SW480 (cell line): ENCODE data around the gene GAGE2A.
"Not testable (repeated sequence)": the region's sequence is repeated elsewhere in the genome, so short reads cannot be mapped to it uniquely, and the experiment has no call there.

ENCODE experiments used
- DNase-seq: peaks from one replicate; pipeline ENCODE4 v3.0.0-alpha.2; 2016; ENCODE audit warnings: low spot score

The GAGE2A gene, protein sequence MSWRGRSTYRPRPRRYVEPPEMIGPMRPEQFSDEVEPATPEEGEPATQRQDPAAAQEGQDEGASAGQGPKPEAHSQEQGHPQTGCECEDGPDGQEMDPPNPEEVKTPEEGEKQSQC

DNA sequence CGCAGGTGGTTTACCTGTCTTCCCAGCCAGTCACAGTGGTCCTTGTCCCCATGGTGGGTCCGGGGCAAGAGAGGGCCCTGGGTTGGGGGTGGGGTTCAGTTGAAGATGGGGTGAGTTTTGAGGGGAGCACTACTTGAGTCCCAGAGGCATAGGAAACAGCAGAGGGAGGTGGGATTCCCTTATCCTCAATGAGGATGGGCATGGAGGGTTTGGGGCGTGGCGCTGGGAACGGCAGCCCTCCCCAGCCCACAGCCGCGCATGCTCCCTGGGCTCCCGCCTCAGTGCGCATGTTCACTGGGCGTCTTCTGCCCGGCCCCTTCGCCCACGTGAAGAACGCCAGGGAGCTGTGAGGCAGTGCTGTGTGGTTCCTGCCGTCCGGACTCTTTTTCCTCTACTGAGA lies at the start of gene GAGE2A:
Gene GAGE2A (plus strand): TSS at position 301 of the 400 bp plus-strand sequence. CDS start 1,155 bp downstream, outside the sequence.
- not testable (repeated sequence) for DNase-seq

DNA sequence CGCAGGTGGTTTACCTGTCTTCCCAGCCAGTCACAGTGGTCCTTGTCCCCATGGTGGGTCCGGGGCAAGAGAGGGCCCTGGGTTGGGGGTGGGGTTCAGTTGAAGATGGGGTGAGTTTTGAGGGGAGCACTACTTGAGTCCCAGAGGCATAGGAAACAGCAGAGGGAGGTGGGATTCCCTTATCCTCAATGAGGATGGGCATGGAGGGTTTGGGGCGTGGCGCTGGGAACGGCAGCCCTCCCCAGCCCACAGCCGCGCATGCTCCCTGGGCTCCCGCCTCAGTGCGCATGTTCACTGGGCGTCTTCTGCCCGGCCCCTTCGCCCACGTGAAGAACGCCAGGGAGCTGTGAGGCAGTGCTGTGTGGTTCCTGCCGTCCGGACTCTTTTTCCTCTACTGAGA lies 47.9 kb upstream of the GAGE2A start, which contains the start of gene GAGE12D:
Gene GAGE12D (plus strand): TSS at position 301 of the 400 bp plus-strand sequence. CDS start 1,155 bp downstream, outside the sequence.
- not testable (repeated sequence) for DNase-seq

DNA sequence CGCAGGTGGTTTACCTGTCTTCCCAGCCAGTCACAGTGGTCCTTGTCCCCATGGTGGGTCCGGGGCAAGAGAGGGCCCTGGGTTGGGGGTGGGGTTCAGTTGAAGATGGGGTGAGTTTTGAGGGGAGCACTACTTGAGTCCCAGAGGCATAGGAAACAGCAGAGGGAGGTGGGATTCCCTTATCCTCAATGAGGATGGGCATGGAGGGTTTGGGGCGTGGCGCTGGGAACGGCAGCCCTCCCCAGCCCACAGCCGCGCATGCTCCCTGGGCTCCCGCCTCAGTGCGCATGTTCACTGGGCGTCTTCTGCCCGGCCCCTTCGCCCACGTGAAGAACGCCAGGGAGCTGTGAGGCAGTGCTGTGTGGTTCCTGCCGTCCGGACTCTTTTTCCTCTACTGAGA lies 38.3 kb upstream of the GAGE2A start, which contains the start of gene GAGE12E:
Gene GAGE12E (plus strand): TSS at position 301 of the 400 bp plus-strand sequence. CDS start 1,155 bp downstream, outside the sequence.
- DNase-seq = not testable (repeated sequence)

DNA sequence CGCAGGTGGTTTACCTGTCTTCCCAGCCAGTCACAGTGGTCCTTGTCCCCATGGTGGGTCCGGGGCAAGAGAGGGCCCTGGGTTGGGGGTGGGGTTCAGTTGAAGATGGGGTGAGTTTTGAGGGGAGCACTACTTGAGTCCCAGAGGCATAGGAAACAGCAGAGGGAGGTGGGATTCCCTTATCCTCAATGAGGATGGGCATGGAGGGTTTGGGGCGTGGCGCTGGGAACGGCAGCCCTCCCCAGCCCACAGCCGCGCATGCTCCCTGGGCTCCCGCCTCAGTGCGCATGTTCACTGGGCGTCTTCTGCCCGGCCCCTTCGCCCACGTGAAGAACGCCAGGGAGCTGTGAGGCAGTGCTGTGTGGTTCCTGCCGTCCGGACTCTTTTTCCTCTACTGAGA lies 28.8 kb upstream of the GAGE2A start, which contains the start of gene GAGE12F:
Gene GAGE12F (plus strand): TSS at position 301 of the 400 bp plus-strand sequence. CDS start 1,155 bp downstream, outside the sequence.
- not testable (repeated sequence) for DNase-seq

DNA sequence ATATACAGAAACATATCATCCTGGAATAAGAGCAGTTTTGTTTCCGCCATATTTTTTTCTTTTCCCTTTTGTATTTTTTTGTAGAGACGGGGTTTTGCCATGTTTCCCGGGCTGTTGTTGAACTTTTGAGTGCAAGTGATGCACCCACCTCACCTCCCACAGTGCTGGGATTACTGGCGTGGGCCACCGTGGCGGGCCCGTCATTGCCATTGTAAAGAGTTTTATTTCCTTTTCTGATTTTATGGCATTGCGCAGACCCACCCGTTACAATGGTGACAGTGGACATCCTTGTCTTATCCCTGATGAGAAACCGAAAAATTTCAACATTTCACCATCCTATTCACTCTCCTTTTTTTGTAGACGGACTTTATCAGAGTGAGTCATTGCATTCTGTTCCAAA lies 20.6 kb upstream of the GAGE2A start:
- not testable (repeated sequence) for DNase-seq

DNA sequence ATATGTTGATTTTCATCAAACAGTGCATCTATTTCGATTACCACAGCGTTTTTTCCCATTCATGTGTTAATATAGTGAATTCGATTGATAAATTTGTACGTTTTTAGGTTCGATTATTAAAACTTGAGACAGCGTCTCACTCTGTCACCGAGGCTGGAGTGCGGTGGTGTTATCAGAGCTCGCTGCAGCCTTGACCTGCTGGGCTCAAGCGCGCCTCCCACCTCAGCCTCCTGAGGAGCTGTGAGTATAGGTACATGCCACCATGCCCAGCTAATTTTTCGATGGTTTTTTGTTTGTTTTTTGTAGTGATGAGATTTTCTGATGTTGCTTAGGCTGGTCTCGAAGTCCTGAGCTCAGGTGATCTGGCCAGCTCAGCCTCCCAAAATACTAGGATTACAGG lies 20.1 kb upstream of the GAGE2A start:
- not testable (repeated sequence) for DNase-seq

DNA sequence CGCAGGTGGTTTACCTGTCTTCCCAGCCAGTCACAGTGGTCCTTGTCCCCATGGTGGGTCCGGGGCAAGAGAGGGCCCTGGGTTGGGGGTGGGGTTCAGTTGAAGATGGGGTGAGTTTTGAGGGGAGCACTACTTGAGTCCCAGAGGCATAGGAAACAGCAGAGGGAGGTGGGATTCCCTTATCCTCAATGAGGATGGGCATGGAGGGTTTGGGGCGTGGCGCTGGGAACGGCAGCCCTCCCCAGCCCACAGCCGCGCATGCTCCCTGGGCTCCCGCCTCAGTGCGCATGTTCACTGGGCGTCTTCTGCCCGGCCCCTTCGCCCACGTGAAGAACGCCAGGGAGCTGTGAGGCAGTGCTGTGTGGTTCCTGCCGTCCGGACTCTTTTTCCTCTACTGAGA lies 19.2 kb upstream of the GAGE2A start, which contains the start of gene GAGE12G:
Gene GAGE12G (plus strand): TSS at position 301 of the 400 bp plus-strand sequence. CDS start 1,155 bp downstream, outside the sequence.
- not testable (repeated sequence) for DNase-seq

DNA sequence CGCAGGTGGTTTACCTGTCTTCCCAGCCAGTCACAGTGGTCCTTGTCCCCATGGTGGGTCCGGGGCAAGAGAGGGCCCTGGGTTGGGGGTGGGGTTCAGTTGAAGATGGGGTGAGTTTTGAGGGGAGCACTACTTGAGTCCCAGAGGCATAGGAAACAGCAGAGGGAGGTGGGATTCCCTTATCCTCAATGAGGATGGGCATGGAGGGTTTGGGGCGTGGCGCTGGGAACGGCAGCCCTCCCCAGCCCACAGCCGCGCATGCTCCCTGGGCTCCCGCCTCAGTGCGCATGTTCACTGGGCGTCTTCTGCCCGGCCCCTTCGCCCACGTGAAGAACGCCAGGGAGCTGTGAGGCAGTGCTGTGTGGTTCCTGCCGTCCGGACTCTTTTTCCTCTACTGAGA lies 9.6 kb upstream of the GAGE2A start, which contains the start of gene GAGE12H:
Gene GAGE12H (plus strand): TSS at position 301 of the 400 bp plus-strand sequence. CDS start 1,155 bp downstream, outside the sequence.
- DNase-seq = not testable (repeated sequence)

DNA sequence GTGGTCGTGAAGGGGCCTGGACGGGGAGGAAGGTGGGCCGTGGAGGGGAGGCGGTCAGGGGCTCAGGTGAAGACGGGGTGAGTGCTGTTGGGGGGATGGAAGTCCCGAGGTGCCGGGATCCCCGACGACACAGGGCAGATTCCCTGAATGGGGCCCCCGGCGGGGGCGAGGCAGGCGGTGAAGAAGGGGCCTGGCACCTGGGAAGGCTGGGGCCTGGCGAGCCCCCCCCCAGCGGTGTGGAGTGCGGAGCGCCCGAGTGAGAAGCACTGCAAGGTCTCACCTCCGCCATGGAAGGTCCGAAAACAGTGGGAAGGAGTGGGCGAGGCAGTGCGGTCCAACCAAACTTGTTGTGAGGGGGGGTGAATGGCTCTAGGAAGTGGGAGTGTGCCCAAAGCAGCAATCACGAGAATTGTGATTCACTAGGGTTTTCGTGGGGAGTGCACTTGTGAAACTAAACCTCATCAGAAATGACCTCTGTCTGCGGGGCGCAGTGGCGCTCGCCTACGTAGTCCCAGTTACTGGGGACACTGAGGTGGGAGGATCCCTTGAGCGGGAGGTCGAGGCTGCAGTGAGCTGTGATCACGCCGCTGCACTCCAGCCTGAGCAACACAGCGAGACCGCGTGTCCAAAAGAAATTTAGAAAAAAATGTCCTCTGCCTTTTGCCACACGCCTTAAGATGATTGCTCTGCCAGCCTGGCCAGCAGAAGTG lies 628 bp downstream of the GAGE2A start:
- DNase-seq = not testable (repeated sequence)

DNA sequence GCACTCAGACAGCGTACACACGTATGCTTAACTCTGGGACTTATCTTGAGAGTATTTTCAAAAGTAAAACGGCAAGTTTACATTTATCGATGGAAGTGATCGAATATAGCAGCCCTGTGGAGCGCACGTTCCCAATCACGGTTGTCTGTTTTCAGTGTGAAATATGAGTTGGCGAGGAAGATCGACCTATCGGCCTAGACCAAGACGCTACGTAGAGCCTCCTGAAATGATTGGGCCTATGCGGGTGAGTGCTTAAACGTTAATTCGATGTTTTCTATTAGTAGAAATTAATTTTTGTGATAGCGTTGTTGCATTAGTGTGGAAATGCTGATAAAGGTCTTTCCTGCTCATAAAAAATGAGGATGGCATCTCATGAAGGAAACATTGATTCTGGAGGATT lies 1.2 kb downstream of the GAGE2A start:
- not testable (repeated sequence) for DNase-seq

DNA sequence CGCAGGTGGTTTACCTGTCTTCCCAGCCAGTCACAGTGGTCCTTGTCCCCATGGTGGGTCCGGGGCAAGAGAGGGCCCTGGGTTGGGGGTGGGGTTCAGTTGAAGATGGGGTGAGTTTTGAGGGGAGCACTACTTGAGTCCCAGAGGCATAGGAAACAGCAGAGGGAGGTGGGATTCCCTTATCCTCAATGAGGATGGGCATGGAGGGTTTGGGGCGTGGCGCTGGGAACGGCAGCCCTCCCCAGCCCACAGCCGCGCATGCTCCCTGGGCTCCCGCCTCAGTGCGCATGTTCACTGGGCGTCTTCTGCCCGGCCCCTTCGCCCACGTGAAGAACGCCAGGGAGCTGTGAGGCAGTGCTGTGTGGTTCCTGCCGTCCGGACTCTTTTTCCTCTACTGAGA lies 9.4 kb downstream of the GAGE2A start, which contains the start of gene GAGE1:
Gene GAGE1 (plus strand): TSS at position 301 of the 400 bp plus-strand sequence. CDS start 1,155 bp downstream, outside the sequence.
- not testable (repeated sequence) for DNase-seq

DNA sequence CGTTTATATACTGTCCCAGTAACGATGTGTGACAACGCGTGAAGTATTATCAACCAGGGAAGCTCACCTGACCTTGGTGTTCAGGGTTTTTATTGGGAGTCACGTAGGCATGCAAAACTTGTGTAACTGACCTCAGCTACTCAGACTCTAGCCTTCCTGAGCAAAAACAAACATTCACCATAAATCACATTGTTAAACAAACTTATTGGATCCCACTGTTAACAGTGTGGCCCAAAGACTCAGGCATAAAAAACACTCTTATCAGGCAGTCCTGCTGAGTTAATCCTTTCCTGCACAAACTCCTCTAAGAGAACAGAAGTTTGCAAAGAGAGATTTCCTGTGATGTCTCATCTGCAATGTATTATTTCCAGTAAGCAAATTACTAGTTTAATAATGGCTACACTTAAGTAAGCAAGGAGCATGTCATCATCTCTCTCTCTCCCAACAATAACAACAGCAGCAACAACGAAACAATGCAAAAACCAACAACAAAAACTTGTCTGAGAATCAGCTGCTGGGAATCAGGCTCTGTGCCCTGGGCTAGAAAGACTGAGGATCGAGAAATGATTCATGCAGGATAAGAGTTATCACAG lies 21.5 kb downstream of the GAGE2A start:
- DNase-seq = no peak

DNA sequence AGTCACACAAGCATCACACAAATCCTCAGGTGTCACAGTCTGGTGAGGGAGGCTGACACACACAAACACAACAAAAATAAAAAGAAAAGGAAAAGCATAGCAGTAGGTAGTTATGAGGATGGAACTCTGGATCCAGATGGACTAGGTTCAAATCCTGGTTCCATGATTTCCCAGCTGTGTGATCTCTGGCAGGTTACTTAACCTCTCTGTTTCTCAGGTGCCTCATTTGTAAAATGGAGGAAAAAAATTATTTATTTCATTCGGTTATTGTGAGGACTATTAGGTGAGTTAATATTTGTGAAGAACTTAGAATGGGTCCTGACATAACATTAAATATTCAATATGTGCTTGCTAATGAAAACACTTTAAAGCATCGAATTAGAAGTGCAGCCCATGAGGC lies 29.3 kb downstream of the GAGE2A start:
- DNase-seq = no peak

DNA sequence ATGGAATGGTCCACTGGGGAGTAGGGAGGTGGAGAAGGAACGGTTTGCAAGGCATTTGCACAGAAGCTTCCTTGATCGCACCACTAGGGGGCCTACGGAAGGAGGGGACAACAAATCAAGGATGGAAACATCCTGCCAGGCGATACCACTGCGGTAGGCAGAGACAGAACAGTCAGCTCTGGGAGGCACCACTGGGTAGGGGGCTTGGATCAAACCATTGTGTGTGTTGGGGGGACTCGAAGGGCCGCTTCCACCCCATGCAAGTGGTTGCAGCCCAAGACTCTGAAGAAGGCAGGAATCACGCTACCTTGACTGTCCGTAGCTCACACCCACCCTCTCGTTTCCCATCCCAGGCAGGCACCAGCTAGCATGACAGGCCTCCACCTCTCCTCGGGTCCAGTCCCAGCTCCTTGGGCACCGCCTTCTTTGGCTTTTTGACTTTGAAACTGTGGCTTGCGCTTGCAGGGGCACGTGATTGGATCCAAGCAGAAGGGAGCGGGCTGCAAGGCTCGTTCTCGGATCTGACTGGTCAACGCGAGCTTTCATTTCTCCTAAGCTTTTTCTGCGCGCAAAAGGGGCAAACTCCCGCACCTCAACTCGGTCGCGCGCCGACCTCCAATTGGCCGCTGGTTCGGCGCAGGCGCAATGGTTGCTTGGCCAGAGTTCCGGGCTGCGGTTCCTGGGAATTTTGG lies 37.9 kb downstream of the GAGE2A start:
- DNase-seq = peak; percentile 5

DNA sequence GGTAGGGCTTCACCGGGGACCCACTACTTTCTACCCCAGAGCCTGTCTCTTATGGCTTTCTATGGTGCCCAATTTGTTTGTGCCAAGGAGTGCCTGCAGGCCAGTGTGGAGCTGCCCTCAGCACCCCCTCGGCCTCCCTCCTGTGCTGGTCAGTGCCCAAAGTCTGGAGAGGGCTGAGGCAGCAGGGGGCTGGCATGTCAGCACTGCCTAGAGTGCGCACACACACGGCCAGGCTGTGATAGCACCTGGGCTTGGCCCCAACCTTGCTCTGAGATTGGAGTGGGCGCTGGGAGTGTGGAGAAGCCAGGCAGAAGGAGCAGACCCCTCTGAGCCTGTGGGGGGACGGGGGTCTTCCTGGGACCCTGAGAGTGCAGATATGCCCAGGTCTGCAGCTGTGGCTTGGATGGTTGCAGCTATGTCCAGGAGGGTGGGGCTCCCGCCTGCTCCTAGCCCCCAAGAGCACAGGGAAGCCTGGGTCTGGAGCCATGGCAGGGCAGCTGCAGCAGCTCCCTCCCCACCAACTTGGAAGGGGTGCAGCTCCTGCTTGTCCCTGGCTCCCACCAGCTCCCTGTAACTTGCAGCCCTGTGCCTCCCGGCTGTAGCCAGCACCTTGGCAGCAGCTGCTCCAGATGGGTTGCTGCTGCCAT lies 55.8 kb downstream of the GAGE2A start:
- DNase-seq = no peak
